Endothelial cell of umbilical vein (primary cell): Measurements from ENCODE around the gene FAM76B. TPM values are rescaled to one million over a fixed set of nuclear protein-coding genes. Genes with fewer than 3 reads are reported as not detected.

ENCODE experiments used
- BruUV-seq: library from RNA; stranded (reverse); fragments of 400-500 nt; replicated peaks from 2 replicates; lab custom pipeline; 2021; lab: Mats Ljungman, UMichigan
- CTCF ChIA-PET: fragments of 300-600, 350-600 bp; sonication (Branson Sonifier 250); formaldehyde crosslinking; loops from one replicate; lab custom pipeline; 2021; ENCODE audit warnings: antibody characterized with exemption, inconsistent platforms; lab: Charles Lee
- POLR2A ChIA-PET: fragments of 300-600, 350-600 bp; sonication (Branson Sonifier 250); formaldehyde crosslinking; loops from one replicate; lab custom pipeline; 2021; ENCODE audit warnings: antibody characterized with exemption, inconsistent platforms; lab: Charles Lee
- DNase-seq: peaks from one replicate; pipeline ENCODE4 v3.0.0-alpha.2; 2011; ENCODE audit warnings: low read depth, low spot score
- FAIRE-seq: peaks from 2 replicates; lab custom pipeline; 2011; peaks lifted over from hg19 to GRCh38; lab: Jason Lieb, UNC
- H2AFZ ChIP-seq: 2 replicates; pipeline ENCODE4 v1.6.0; 2012; ENCODE audit warnings: low read depth, low read length, control low read depth, inconsistent platforms
- H3K27ac ChIP-seq: 2 replicates; pipeline ENCODE4 v1.5.1; 2011; ENCODE audit warnings: low read depth, mild to moderate bottlenecking, control low read depth, low read length, moderate library complexity; ENCODE audit not compliant: insufficient read depth
- H3K27me3 ChIP-seq, 2 experiments: 2 replicates each; pipeline versions ENCODE4 v1.6.0 to v1.6.1; 2011; ENCODE audit warnings: low read length in 2 of 2, mixed read lengths in 1 of 2; ENCODE audit not compliant: control insufficient read depth in 2 of 2, insufficient read depth in 2 of 2
- H3K36me3 ChIP-seq, 2 experiments: 2 replicates in 1 of 2; 3 replicates in 1 of 2; pipeline ENCODE4 v1.5.1; 2011; ENCODE audit warnings: low read length in 2 of 2, mild to moderate bottlenecking in 1 of 2, moderate library complexity in 1 of 2; ENCODE audit not compliant: control insufficient read depth in 2 of 2, insufficient read depth in 2 of 2; ENCODE audit errors: extremely low read depth in 1 of 2
- H3K4me1 ChIP-seq: 3 replicates; pipeline ENCODE4 v1.5.1; 2011; ENCODE audit warnings: mild to moderate bottlenecking, low read length; ENCODE audit not compliant: control insufficient read depth, insufficient read depth; ENCODE audit errors: extremely low read depth
- H3K4me2 ChIP-seq: 2 replicates; pipeline ENCODE4 v1.6.1; 2011; ENCODE audit warnings: low read length, control low read depth, mixed read lengths; ENCODE audit not compliant: insufficient read depth
- H3K4me3 ChIP-seq, 3 experiments: fragments of 200-600 bp in 1 of 3; sonication (generic), shearing (Covaris generic) in 1 of 3; replicated peaks in 1 of 3; 2 replicates each; pipeline ENCODE4 v1.5.1; 2011 to 2016; ENCODE audit warnings: control low read depth in 3 of 3, low read length in 3 of 3, mild to moderate bottlenecking in 2 of 3, inconsistent platforms in 1 of 3, low read depth in 1 of 3, moderate library complexity in 1 of 3; ENCODE audit not compliant: insufficient read depth in 1 of 3
- H3K79me2 ChIP-seq: 2 replicates; pipeline ENCODE4 v1.6.0; 2012; ENCODE audit warnings: low read length, inconsistent platforms; ENCODE audit not compliant: control insufficient read depth, insufficient read depth
- H3K9ac ChIP-seq: replicated peaks from 2 replicates; pipeline ENCODE3; 2011; ENCODE audit warnings: low read length, control low read depth; ENCODE audit not compliant: insufficient read depth; ENCODE audit errors: extremely low read depth
- H3K9me1 ChIP-seq: replicated peaks from 3 replicates; pipeline ENCODE4 v1.6.0; 2011; ENCODE audit warnings: mild to moderate bottlenecking, low read length; ENCODE audit not compliant: control insufficient read depth, insufficient read depth; ENCODE audit errors: extremely low read depth
- H3K9me3 ChIP-seq: replicated peaks from 2 replicates; pipeline ENCODE4 v1.5.1; 2012; ENCODE audit warnings: low read length, inconsistent platforms; ENCODE audit not compliant: control insufficient read depth, insufficient read depth
- H4K20me1 ChIP-seq: replicated peaks from 2 replicates; pipeline ENCODE3; 2011; ENCODE audit warnings: mild to moderate bottlenecking, low read length; ENCODE audit not compliant: control insufficient read depth, insufficient read depth; ENCODE audit errors: extremely low read depth
- EZH2 ChIP-seq: IDR thresholded peaks from 2 replicates; pipeline ENCODE4 v1.6.1; 2012; ENCODE audit warnings: borderline replicate concordance, low read depth, mild to moderate bottlenecking, moderate library complexity, low read length, inconsistent platforms; ENCODE audit not compliant: severe bottlenecking
- FOS ChIP-seq: IDR thresholded peaks from 2 replicates; pipeline ENCODE4 v1.6.1; 2011; ENCODE audit warnings: mild to moderate bottlenecking, low read length, moderate library complexity, borderline replicate concordance; ENCODE audit not compliant: insufficient read depth
- GATA2 ChIP-seq: IDR thresholded peaks from 2 replicates; pipeline ENCODE4 v1.7.0; 2011; ENCODE audit warnings: low read depth, mild to moderate bottlenecking, moderate library complexity, mixed read lengths, low read length; ENCODE audit not compliant: insufficient read length, insufficient read depth
- JUN ChIP-seq: IDR thresholded peaks from 2 replicates; pipeline ENCODE4 v1.6.1; 2011; ENCODE audit warnings: borderline replicate concordance, low read depth; ENCODE audit not compliant: insufficient read length, insufficient read depth
- MYC ChIP-seq: IDR thresholded peaks from one replicate; pipeline ENCODE4 v1.6.1; 2011; ENCODE audit warnings: mild to moderate bottlenecking, low read depth, low read length
- POLR2A ChIP-seq: IDR thresholded peaks from 2 replicates; pipeline ENCODE4 v1.6.1; 2012; ENCODE audit warnings: low read depth, mild to moderate bottlenecking, control low read depth, low read length
- POLR2AphosphoS5 ChIP-seq: IDR thresholded peaks from 2 replicates; pipeline ENCODE4 v1.6.1; 2012; ENCODE audit warnings: low read depth, mild to moderate bottlenecking, control low read depth, low read length, moderate library complexity; ENCODE audit not compliant: insufficient read depth
- dilution Hi-C: fragments of 300-500 bp; cut with MboI; formaldehyde crosslinking; loops from one replicate; pipeline ENCODE4 v1.15.0; 2019; ENCODE audit warnings: low sequenced_read_pairs; ENCODE audit not compliant: extremely low pct_ligation_motif_present
- intact Hi-C: fragments of 100-400 bp; cut with micrococcal nuclease; formaldehyde crosslinking; loops from one replicate; pipeline ENCODE4 v1.10.0; 2022
- polyA plus RNA-seq, 4 experiments: library from polyadenylated mRNA; depleted of rRNA in 3 of 4; stranded (reverse) in 3 of 4; unstranded in 1 of 4; fragments of >200 nt; gene quantifications; 2 replicates each; pipeline versions ENCODE4 v1.2.1 to v1.2.3, GENCODE V29; 2011 to 2012; ENCODE audit warnings: missing spikeins in 1 of 4
- total RNA-seq: library from RNA; stranded (reverse); gene quantifications from 2 replicates; pipeline ENCODE4 v1.2.3, GENCODE V29; 2021
- TF ChIP-seq, protein P1 (sequence below): IDR thresholded peaks from 2 replicates; pipeline ENCODE4 v1.6.1; 2011; ENCODE audit not compliant: insufficient read depth, insufficient read length
- TF ChIP-seq, protein P2 (sequence below), 2 donors: IDR thresholded peaks; 1 replicate in 1 of 2; 2 replicates in 1 of 2; pipeline ENCODE4 v1.5.1; 2011; ENCODE audit warnings: low read length in 2 of 2, mild to moderate bottlenecking in 2 of 2, moderate library complexity in 2 of 2, control low read depth in 1 of 2, inconsistent platforms in 1 of 2, low read depth in 1 of 2; ENCODE audit not compliant: insufficient read depth in 1 of 2; ENCODE audit errors: extremely low read depth in 1 of 2

FAM76B gene
- total and polyA plus RNA-seq, 2 donors (not counting 3 experiments of a cell fraction or from before 2014, with no cell fraction given): 6.7 to 25.7 TPM

DNA sequence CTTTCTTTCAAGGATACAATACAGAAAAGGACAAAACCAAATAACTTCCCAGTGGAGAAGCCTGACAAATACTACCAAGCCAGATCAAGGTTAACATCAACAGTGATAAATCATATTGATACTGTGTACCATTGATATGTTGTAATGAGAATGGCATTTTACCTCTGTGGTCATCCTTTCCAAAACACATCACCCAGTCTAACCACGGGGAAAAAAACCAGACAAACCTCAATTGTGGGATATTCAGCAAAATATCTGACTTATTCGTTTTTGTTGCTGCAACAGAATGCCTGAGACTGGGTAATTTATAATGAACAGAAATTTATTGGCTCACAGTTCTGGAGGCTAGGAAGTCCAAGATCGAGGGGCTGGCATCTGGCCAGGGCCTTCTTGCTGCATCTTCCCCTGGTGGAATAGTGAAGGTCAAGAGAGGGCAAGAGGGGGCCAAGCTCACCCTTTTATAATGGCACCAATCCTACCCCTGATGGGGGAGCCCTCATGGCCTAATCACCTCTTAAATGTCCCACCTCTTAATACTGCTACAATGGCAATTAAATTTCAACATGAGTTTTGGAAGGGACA, 66.1 kb downstream of the FAM76B start:
- no peak for DNase-seq

More for the DNA sequence above, 66.1 kb downstream of the FAM76B start:
- TF ChIP-seq, protein P1, sequence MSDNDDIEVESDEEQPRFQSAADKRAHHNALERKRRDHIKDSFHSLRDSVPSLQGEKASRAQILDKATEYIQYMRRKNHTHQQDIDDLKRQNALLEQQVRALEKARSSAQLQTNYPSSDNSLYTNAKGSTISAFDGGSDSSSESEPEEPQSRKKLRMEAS: no peak
- TF ChIP-seq, protein P2, sequence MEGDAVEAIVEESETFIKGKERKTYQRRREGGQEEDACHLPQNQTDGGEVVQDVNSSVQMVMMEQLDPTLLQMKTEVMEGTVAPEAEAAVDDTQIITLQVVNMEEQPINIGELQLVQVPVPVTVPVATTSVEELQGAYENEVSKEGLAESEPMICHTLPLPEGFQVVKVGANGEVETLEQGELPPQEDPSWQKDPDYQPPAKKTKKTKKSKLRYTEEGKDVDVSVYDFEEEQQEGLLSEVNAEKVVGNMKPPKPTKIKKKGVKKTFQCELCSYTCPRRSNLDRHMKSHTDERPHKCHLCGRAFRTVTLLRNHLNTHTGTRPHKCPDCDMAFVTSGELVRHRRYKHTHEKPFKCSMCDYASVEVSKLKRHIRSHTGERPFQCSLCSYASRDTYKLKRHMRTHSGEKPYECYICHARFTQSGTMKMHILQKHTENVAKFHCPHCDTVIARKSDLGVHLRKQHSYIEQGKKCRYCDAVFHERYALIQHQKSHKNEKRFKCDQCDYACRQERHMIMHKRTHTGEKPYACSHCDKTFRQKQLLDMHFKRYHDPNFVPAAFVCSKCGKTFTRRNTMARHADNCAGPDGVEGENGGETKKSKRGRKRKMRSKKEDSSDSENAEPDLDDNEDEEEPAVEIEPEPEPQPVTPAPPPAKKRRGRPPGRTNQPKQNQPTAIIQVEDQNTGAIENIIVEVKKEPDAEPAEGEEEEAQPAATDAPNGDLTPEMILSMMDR (IDR thresholded peaks at IDR 0.05; ENCODE audit: extremely low read depth in 1 of 2, insufficient read depth in 1 of 2, low read depth in 1 of 2, low read length in 2 of 2): no peak
- no peak for TF ChIP-seq POLR2A
- no peak for TF ChIP-seq JUN
- TF ChIP-seq EZH2: no peak
- no peak for TF ChIP-seq MYC
- TF ChIP-seq GATA2: no peak
- no peak for TF ChIP-seq POLR2AphosphoS5
- TF ChIP-seq FOS: no peak
- Histone ChIP-seq H3K27ac (no peak overlapping the region), H3K9me3 (no peaks in the 10 kb centered on the region), H3K4me2 (no peak overlapping the region), H3K9ac (no peak overlapping the region), H2AFZ (no peak overlapping the region), H3K79me2 (no peaks in the 10 kb centered on the region), H3K9me1 (no peaks in the 10 kb centered on the region), H3K27me3 (peaks cover 0 to 10% of the 10 kb centered on the region in 2 experiments), H3K4me3 (no peak overlapping the region), H3K36me3 (no peaks in the 10 kb centered on the region), H4K20me1 (no peaks in the 10 kb centered on the region), H3K4me1 (no peaks in the 10 kb centered on the region)
- FAIRE-seq: no peak
- POLR2A ChIA-PET: no interaction called here
- CTCF ChIA-PET: no interaction called here
- intact Hi-C loops (no loop called here), dilution Hi-C loops (no loop called here)
- BruUV-seq: no TSS peak
